ENCODE measurements around the gene PDE4B. TPM values are rescaled to one million over a fixed set of nuclear protein-coding genes. Genes with fewer than 3 reads are reported as not detected.

The PDE4B gene
- polyA plus RNA-seq, 1 donor (not counting 4 experiments of a cell fraction or from before 2014, with no cell fraction given): 0.29 TPM

GRCh38 chr1:65949230-65949626 is 156.5 kb downstream of the PDE4B start:
- FAIRE-seq (no peak), DNase-seq (ENCODE audit: low read depth, low spot score) (no peak)
- Histone ChIP-seq H3K9ac (ENCODE audit: control insufficient read depth, extremely low read depth, insufficient read depth, low read length) (no peak overlapping the region), H3K4me2 (ENCODE audit: control insufficient read depth, extremely low read depth, insufficient read depth, low read depth, low read length) (no peak overlapping the region), H3K4me1 (ENCODE audit: control insufficient read depth, extremely low read depth, insufficient read depth, low read length) (no peaks in the 10 kb centered on the region), H2AFZ (ENCODE audit: control insufficient read depth, low read length) (no peak overlapping the region), H3K27me3 (ENCODE audit: control insufficient read depth, extremely low read depth, insufficient read depth, low read length) (no peaks in the 10 kb centered on the region), H3K9me3 (ENCODE audit: control insufficient read depth, low read depth, low read length) (no peaks in the 10 kb centered on the region), H3K36me3 (ENCODE audit: control insufficient read depth in 2 of 2, extremely low read depth in 1 of 2, insufficient read depth in 2 of 2, low read length in 2 of 2) (no peaks in the 10 kb centered on the region), H3K4me3 (ENCODE audit: control insufficient read depth in 2 of 3, extremely low read depth in 1 of 3, insufficient read depth in 2 of 3, low read depth in 1 of 3, low read length in 3 of 3) (no peak overlapping the region), H4K20me1 (ENCODE audit: control insufficient read depth, extremely low read depth, insufficient read depth, low read length) (no peaks in the 10 kb centered on the region), H3K9me1 (ENCODE audit: control insufficient read depth, extremely low read depth, insufficient read depth, low read length) (no peaks in the 10 kb centered on the region), H3K79me2 (ENCODE audit: control insufficient read depth, insufficient read depth, low read length) (no peaks in the 10 kb centered on the region), H3K27ac (ENCODE audit: control insufficient read depth, insufficient read depth, low read length) (no peak overlapping the region)
- TF ChIP-seq CTCF (optimal IDR thresholded peaks at IDR 0.05 in 1 of 3, IDR thresholded peaks at IDR 0.05 in 1 of 3, conservative IDR thresholded peaks at IDR 0.05 in 1 of 3; ENCODE audit: extremely low read depth in 1 of 3, insufficient read depth in 2 of 3, low read length in 3 of 3) (no peak), EZH2 (IDR thresholded peaks at IDR 0.05; ENCODE audit: low read length) (no peak)
- dilution Hi-C loops (cut with MboI; ENCODE audit: extremely low pct_ligation_motif_present, low sequenced_read_pairs): no loop called here

DNA sequence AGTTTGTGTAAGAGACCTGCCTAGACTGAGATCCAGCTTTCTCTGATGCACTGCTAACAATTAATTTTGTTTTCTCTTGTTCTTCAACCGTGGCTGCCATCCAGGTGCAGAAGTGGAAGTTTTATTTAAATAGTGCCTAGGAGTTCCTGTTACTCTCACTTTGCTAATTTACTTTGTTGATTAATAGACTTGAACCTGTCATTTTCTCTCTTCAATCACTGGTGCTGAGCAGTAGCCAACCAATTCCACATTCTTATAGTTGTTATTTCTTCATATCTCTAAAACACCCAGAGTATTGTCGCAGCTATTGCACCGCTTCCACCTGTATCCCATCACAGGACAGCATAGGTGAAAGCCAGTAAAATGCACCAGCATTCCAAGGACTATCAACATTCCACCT is 157.2 kb downstream of the PDE4B start:
- no peak overlapping the region for H2AFZ ChIP-seq (ENCODE audit: control insufficient read depth, low read length)
- TF ChIP-seq EZH2 (IDR thresholded peaks at IDR 0.05; ENCODE audit: low read length) (no peak), CTCF (optimal IDR thresholded peaks at IDR 0.05 in 1 of 3, IDR thresholded peaks at IDR 0.05 in 1 of 3, conservative IDR thresholded peaks at IDR 0.05 in 1 of 3; ENCODE audit: extremely low read depth in 1 of 3, insufficient read depth in 2 of 3, low read length in 3 of 3) (no peak)

More for the DNA sequence above, 157.2 kb downstream of the PDE4B start:
- no peak overlapping the region for H3K4me3 ChIP-seq (ENCODE audit: control insufficient read depth in 2 of 3, extremely low read depth in 1 of 3, insufficient read depth in 2 of 3, low read depth in 1 of 3, low read length in 3 of 3)
- no peaks in the 10 kb centered on the region for H3K9me1 ChIP-seq (ENCODE audit: control insufficient read depth, extremely low read depth, insufficient read depth, low read length)
- H3K4me2 ChIP-seq (ENCODE audit: control insufficient read depth, extremely low read depth, insufficient read depth, low read depth, low read length): no peak overlapping the region
- H3K9ac ChIP-seq (ENCODE audit: control insufficient read depth, extremely low read depth, insufficient read depth, low read length): no peak overlapping the region
- no peaks in the 10 kb centered on the region for H4K20me1 ChIP-seq (ENCODE audit: control insufficient read depth, extremely low read depth, insufficient read depth, low read length)
- H3K27me3 ChIP-seq (ENCODE audit: control insufficient read depth, extremely low read depth, insufficient read depth, low read length): no peaks in the 10 kb centered on the region
- no peaks in the 10 kb centered on the region for H3K4me1 ChIP-seq (ENCODE audit: control insufficient read depth, extremely low read depth, insufficient read depth, low read length)
- FAIRE-seq (no peak), DNase-seq (ENCODE audit: low read depth, low spot score) (no peak)
- H3K79me2 ChIP-seq (ENCODE audit: control insufficient read depth, insufficient read depth, low read length): no peaks in the 10 kb centered on the region
- no peaks in the 10 kb centered on the region for H3K9me3 ChIP-seq (ENCODE audit: control insufficient read depth, low read depth, low read length)
- dilution Hi-C loops (cut with MboI; ENCODE audit: extremely low pct_ligation_motif_present, low sequenced_read_pairs): no loop called here
- no peak overlapping the region for H3K27ac ChIP-seq (ENCODE audit: control insufficient read depth, insufficient read depth, low read length)
- no peaks in the 10 kb centered on the region for H3K36me3 ChIP-seq (ENCODE audit: control insufficient read depth in 2 of 2, extremely low read depth in 1 of 2, insufficient read depth in 2 of 2, low read length in 2 of 2)

All from keratinocyte (primary cell).